IPS-18c (cell line): ENCODE measurements around the gene ZNF507.
A peak's percentile ranks its signal among the peaks of the same experiment; 100 is the strongest.

Experiments used
- H3K4me3 ChIP-seq: 2 replicates; pipeline ENCODE4 v1.7.0; 2013; ENCODE audit warnings: low read depth, mild to moderate bottlenecking, low read length, moderate library complexity; ENCODE audit not compliant: insufficient read depth
- H3K9me3 ChIP-seq: one replicate; pipeline ENCODE4 v1.6.1; 2013; ENCODE audit warnings: mild to moderate bottlenecking, low read length, moderate library complexity; ENCODE audit not compliant: control insufficient read depth, insufficient read depth

The ZNF507 gene

DNA sequence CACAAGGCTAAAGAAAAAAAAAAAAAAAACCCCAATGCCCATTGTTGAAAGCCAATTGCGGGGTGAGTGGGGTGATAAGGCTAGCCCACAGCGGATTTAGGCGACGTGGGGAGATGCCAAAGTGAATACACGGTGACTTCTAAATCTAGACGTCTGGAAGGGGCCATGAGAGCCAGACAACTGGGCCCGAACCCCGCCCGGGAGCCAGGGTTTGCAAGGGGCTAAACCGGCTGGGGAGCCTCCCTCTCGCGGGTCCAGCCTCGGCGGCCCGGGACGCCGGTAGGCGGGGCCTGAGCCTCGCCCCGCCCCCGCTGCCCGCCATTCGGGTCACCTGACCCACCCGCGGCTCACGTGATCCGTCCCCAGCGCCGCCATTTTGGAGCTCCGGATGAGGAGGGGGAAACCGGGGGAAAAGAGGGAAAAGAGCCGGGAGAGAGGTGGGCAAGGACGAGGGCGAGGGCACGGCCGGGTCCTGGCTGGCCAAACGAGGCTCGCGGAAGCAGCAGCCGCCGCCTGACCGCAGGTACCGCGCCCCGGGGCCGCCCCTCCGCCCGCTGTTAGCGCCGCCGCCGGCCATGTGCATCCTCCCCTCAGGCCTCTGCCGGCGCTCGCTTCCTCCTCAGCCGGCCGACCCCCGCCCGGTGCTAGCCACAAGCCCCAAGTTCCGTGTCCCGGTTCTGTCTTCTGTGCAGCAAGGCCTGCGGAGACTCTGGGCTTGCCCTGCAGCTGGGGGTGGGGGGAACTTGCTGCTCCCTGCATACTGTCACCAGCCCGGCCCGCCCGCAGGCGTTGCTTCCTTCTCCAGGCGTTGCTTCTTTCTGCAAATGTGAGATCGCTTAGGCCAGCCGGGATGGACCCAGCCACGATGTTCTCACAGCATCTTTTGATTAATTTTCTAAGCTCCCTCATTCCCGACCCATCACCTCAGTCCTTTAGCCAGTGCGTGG, at the start of gene ZNF507:
Gene ZNF507, plus strand, starts transcription at position 350 of the 947 bp plus-strand sequence. CDS start 7,221 bp downstream, outside the sequence.
- Histone ChIP-seq H3K9me3 (no peaks in the 10 kb centered on the region), H3K4me3 (peak within 1 kb of the TSS; percentile 87)

DNA sequence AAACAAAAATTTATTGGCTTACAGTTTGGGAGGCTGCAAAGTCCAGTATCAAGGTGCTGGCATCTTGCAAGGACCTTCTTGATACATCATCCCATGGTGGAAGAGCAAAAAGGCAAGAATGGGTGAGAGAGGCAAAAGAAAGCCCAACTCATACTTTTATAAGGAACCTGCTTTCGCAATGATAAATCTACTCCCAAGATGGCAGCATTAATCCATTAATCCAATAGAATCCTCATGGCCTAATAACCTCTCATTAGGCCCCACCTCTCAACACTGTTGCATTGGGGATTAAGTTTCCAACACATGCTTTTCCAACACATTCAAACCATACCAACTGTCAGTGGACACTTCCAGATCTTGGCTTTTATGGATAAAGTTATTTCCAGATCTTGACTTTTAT, 48.7 kb upstream of the ZNF507 start:
- H3K9me3 ChIP-seq, result no peaks in the 10 kb centered on the region
- H3K4me3 ChIP-seq, result no peak overlapping the region

DNA sequence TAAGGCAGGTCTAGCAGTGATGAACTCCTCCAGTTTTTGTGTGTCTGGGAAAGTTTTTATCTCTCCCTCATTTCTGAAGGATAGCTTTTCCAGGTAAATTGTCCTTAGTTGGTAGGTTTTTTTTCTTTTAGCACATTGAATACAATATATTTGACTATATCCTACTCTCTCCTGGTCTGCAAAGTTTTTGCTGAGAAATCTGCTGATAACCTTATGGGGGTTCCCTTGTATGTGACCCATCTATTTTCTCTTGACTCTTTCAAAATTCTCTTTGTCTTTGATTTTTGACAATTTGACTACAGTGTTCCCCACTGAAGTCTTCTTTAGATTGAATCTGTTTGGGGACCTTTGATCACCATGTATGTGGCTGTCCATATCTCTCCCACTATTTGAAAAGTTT, 42.6 kb upstream of the ZNF507 start:
- peaks cover 2% of the 10 kb centered on the region for H3K9me3 ChIP-seq
- no peak overlapping the region for H3K4me3 ChIP-seq

DNA sequence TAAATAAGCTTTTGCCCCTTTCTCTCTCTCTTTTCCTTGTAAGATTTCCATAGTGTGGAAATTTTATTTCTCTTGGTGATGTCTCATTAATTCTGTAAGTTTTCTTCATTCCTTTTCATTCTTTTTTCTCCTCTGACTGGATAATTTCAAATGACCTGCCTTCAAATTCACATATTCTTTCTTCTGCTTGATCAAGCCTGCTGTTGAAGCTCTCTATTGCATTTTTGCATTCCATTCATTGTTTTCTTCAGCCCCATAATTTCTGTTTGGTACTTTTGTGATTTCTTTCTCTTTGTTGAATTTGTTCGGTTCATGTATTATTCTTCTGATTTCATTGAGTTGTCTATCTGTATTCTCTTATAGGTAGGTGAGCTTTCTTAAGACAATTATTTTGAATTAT, 42.2 kb upstream of the ZNF507 start:
- peaks cover 2% of the 10 kb centered on the region for H3K9me3 ChIP-seq

DNA sequence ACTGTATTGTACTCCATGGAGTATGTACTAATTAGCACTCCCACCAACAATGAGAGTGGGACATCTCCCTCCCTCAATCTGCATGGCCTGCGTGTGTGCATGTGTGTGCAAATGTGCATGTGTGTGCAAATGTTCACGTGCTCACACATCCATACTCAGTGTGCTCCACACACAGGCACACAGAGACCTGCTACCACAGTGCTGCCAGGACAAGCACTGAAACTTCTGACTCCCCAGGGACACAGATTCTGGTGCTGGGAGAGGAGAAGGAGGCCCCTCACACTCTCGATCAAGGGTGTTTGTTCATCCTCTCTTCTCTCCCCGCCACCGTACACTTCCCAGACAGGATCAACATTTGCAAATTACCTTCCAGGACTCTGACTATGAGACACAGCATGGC, 37.8 kb upstream of the ZNF507 start:
- H3K4me3 ChIP-seq, result no peak overlapping the region
- peaks cover under 1% of the 10 kb centered on the region for H3K9me3 ChIP-seq

More for the DNA sequence above, 42.2 kb upstream of the ZNF507 start:
- no peak overlapping the region for H3K4me3 ChIP-seq

DNA sequence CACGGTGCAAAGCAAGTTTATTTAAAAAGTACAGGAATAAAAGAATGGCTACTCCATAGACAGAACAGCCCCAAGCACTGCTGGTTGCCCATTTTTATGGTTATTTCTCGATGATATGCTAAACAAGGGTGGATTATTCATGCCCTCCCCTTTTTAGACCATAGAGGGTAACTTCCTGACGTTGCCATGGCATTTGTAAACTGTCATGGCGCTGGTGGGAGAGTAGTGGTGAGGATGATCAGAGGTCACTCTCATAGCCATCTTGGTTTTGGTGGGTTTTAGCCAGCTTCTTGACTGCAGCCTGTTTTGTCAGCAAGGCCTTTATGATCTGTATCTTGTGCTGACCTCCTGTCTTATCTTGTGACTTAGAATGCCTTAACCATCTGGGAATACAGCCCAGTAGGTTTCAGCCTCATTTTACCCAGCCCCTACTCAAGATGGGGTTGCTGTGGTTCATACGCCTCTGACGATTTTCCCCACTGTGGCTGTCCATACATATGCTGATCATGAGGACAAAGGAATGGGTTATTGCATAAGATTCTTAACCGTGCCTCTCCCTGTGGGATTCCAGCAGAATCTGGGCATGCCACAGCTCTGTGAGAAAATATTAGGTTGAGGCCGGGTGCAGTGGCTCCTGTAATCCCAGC, 36.9 kb upstream of the ZNF507 start:
- no peaks in the 10 kb centered on the region for H3K9me3 ChIP-seq
- no peak overlapping the region for H3K4me3 ChIP-seq

DNA sequence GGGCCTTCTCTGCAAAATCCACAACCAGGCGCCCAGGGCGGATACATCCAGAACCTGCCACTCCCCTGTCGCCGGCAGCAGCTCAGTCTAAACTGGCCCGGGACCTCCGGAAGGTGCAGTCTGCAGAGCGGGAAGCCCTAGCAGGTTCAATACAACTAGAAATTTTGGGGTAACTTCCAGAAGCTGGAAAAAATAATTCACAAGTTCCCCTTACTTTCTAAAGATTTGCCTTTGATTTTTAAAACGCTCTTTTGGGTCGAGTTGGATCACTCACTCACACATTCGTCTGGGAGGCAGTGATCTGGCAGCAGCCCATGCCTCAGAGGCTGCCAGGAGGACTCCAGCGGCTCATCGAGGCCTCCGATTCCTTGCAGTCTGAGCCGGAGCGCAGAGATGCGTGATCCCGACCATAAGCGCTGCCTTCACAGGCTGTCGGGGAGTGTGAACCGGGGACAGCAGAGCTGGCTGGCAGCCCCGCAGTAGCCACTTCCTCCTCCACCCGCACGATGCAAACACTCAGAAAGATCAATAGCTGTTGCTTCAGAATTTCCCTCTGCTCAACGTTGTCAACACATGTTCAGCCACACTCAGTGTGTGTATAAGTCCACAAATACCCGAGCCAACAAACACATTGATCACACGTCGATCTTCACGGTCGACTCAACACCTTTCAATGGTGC, 35.6 kb upstream of the ZNF507 start:
- Histone ChIP-seq H3K4me3 (no peak overlapping the region), H3K9me3 (no peaks in the 10 kb centered on the region)

DNA sequence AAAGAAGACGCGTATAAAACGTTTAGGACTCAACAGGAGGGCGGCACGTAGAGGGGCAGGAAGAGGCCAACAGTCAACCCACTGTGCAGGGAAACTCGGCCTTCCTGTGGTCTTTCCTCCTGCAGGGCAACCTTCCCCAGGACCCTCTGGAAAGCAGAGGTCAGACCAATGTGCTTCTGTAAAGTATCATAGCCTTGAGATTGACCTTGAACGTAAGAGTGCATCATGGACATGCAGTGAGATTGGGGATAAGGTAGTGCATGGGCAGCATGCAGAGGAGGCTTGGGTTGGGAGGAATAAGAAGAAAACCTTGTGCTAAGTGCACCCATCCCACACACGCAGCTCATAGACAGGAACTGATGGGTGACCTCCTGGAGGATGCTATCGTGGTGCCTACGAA, 34.0 kb upstream of the ZNF507 start:
- no peak overlapping the region for H3K4me3 ChIP-seq
- no peaks in the 10 kb centered on the region for H3K9me3 ChIP-seq

DNA sequence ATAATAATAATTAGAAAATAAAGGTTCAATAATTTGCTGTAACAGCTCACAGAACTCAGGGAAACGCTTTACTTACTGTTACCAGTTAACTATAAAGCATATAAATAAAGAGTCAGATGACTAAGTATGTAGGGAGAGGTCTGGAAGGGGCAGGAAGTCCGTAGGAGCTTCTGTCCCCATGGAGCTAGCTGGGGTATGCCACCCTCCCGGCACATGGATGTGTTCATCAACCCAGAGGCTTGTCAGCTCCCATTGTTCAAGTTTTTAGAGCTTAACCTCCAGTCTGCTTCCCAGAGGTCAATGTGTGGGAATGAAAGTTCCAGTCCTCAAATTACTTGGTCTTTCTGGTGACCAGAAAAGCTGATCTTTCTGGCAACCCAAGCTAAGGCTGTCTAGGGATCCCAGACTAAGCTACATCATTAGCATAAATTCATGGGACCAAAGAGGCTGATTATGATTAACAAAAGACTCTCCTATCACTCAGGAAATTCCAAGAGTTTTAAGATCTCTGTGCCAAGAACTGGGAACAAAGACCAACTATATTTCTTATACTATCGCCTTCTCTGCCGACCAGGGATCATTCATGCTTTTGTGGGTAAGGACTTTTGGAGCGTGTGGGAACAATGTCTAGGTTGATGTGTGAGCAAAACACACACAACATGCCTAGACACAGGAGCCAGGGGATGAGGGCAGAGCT, 31.7 kb upstream of the ZNF507 start:
- H3K9me3 ChIP-seq, result no peaks in the 10 kb centered on the region
- no peak overlapping the region for H3K4me3 ChIP-seq

DNA sequence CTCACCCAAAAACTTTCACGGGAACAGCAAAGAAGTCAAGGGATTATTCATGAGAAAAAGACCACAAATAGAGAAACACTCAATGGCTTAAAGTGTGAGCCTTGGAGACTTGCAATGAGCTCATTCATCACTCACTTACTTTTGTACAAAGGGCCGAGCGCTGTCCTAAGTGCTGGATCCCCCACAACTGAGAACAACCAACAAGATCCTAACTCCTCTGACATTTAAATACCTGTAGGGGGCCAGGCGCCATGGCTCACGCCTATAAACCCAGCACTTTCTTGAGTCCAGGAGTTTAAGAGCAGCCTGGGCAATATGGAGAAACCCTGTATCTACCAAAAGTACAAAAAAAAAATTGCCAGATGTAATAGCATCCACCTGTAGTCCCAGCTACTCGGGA, 29.4 kb upstream of the ZNF507 start:
- H3K9me3 ChIP-seq, result no peaks in the 10 kb centered on the region

DNA sequence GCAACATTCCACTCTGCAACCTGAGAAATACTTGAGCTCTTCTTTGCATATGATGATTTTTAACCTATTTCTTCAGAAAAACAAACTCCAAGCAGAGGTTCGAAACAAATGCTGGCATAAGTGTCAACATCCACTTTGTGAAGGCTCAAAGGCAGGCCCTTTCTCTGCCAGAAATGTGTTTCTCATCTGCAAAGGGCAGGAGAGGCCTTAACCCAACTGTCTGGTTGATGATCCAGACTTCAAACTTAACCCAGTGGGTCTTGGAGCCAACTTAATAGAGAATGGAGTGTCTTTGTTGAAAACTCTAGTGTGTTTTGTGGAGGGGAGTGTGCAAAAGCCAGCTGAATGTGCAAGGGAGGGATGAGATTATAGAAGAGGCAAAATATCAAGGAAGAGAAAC, 28.3 kb upstream of the ZNF507 start:
- H3K9me3 ChIP-seq, result no peaks in the 10 kb centered on the region
- H3K4me3 ChIP-seq, result no peak overlapping the region

More for the DNA sequence above, 29.4 kb upstream of the ZNF507 start:
- no peak overlapping the region for H3K4me3 ChIP-seq

DNA sequence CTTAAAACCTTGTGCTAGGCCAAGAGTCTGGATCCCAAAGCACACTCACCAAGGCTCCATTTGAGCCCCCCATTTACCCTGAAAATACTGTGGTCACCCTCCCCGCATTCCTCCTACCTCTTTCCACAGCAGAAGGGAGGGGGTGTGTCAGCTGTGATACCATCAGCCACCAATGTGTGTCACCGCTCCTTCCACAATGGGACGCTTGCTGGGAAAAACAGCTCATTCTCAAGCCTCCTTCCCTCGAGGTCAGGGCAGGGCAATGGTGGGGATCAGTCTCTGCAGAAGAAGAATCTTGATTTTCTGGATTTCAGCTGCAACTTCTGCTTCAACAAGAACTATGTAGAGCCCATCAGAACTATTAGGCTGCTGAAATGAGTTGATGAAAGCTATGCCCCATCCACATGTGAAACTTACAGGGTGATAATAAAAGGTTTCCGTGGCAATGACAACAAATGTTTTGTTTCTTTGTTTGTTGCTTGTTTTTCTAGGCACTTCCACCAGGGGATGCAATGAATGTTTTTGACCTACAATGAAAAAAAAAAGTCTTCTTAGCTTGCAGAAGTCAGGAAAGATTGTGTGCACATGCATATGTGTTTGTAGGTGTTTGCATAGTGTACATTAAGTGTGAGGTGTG, 26.4 kb upstream of the ZNF507 start:
- Histone ChIP-seq H3K4me3 (no peak overlapping the region), H3K9me3 (no peaks in the 10 kb centered on the region)

DNA sequence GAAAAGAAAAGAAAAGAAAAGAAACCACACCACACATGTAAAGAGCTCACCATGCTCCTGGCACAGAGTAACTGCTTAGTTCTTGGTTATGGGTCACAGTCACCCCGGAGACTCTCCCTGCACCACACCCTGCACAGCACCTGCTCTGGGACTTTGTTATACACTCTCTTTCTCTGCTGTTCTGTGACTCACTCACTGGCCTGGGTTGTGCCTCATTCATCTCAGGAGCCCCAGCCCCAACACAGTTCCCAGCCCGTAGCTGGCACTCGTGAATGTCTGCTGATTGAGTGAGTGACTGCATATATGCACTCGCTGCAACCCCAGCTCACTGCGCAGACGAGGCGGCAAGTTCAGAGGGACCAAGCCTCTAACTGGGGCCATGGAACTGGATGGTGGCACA, 22.9 kb upstream of the ZNF507 start:
- no peaks in the 10 kb centered on the region for H3K9me3 ChIP-seq

DNA sequence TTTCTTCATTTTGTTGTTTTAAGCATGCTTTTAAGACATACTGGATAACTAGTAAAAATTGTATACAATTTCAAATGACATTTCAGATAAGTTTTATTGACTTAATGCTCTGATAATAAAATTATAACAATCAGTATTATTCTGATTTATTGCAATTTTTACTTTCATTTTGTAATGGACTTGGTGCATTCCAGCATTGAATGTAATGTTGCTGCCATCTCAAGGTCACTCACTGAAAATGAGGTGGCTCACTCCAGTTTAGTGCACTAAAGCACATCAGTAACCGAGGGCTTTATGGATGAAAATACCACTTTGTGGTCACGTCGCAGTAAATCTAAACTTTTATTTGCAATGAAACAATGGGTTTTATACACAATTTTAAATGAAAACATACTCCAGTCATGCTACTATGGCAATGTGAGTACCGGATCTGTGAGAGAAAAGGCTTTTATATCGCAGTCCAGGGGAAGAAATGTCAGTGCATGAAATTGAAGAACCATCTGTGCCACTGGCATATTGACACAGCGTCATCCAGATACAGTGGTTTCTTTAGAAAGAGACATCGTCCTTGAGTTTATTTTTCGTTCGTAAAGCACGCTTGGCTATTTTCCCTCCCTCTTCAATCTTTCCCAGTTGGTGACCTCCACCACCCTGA, 20.7 kb upstream of the ZNF507 start:
- no peak overlapping the region for H3K4me3 ChIP-seq
- no peaks in the 10 kb centered on the region for H3K9me3 ChIP-seq

More for the DNA sequence above, 22.9 kb upstream of the ZNF507 start:
- no peak overlapping the region for H3K4me3 ChIP-seq

DNA sequence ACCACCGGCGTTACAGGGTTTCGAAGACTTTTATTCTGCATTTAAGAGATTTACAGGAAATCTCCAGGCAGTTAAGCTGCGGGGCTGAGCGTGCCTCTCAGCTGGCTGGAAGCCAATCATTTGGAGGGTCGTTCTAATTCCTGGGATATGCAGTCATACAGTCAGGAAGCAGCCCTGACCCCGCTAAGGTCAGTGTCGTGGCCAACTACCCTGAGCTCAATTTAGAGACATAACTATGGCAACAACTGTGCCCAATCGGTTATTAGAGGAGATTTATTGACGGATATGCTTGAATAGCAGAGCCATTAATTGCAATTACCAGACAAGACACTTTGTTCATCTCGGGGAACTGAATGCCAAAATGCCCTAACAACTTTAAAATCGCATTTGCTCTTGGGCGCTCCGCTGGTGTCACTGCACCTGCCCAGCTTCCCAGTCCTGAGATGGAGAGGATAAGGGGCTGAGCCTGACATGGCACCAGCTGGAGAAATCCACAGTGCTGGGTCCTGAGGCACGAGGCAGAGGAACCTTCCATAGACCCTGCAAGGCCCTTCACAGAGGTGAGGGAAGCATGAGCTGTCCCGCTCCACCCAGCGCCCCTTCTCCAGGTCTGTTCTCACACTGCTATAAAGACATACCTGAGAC, 15.1 kb upstream of the ZNF507 start:
- Histone ChIP-seq H3K9me3 (no peaks in the 10 kb centered on the region), H3K4me3 (no peak overlapping the region)

DNA sequence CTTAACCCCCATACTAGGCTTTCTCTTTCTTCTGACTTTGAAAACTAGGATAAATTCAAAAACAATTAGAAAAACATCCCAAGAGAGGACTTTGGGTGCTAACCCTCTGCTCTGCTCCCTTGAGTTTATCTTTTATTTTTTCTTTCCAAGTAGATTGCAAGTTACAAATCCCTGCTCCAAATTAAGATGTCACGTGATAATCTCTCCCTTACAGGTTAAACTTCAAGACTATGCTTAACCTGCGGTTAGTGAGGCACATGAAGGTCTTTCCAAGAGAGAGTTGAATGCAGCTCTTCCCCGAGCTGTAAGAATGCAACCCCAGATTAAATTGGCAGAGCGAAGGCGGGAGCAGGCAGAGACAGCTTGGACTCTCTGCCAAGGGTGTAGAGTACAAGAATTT, 12.2 kb upstream of the ZNF507 start:
- H3K9me3 ChIP-seq, result no peaks in the 10 kb centered on the region

More for the DNA sequence above, 12.2 kb upstream of the ZNF507 start:
- H3K4me3 ChIP-seq, result no peak overlapping the region
